Right lobe of liver (tissue), 6 donors: ENCODE data around the gene RSU1. TPM values are rescaled to one million over a fixed set of nuclear protein-coding genes. Genes with fewer than 3 reads are reported as not detected.

Source experiments
- ATAC-seq, 4 donors: fragments of 200-7000 bp; cut with Tn5 transposase; one replicate each; pipeline ENCODE4 v1.9.1; 2020; ENCODE audit warnings: mild to moderate bottlenecking in 4 of 4, moderate library complexity in 4 of 4
- DNase-seq, 3 donors: peaks; one replicate each; pipeline ENCODE4 v3.0.0-alpha.2; 2020
- H3K27ac ChIP-seq, 3 donors: fragments of 200-600 bp; one replicate each; pipeline ENCODE4 v1.8.0; 2022
- H3K27me3 ChIP-seq, 2 donors: fragments of 200-600 bp; one replicate each; pipeline ENCODE4 v1.8.0; 2022
- H3K36me3 ChIP-seq, 4 donors: fragments of 200-600 bp; sonication (generic) in 1 of 4; one replicate each; pipeline versions ENCODE4 v1.5.1 to v1.8.0; 2017 to 2022; ENCODE audit warnings: control low read depth in 1 of 4
- H3K4me1 ChIP-seq, 4 donors: fragments of 200-600 bp; sonication (generic) in 1 of 4; one replicate each; pipeline versions ENCODE4 v1.5.1 to v1.8.0; 2017 to 2022; ENCODE audit warnings: control low read depth in 1 of 4
- H3K4me3 ChIP-seq, 3 donors: fragments of 200-600 bp; one replicate each; pipeline ENCODE4 v1.8.0; 2022
- H3K9me3 ChIP-seq, 4 donors: fragments of 200-600 bp; sonication (generic) in 1 of 4; one replicate each; pipeline versions ENCODE4 v1.5.1 to v1.8.0; 2017 to 2022; ENCODE audit warnings: control low read depth in 1 of 4
- POLR2A ChIP-seq: fragments of 450-650 bp; IDR thresholded peaks from one replicate; pipeline ENCODE4 v1.6.1; 2017; ENCODE audit warnings: antibody characterized with exemption, mild to moderate bottlenecking
- WGBS: methylation state at CpG from one replicate; pipeline ENCODE4 v1.1.6; 2018; ENCODE audit warnings: low coverage, low lambda C conversion rate; ENCODE audit not compliant: insufficient coverage; ENCODE audit errors: missing lambda C conversion rate; 5-methylcytosine and 5-hydroxymethylcytosine counted together
- intact Hi-C, 2 donors: fragments of 100-400 bp; cut with DNase I; formaldehyde crosslinking; loops; one replicate each; pipeline versions ENCODE4 v1.11.2 to v1.14.1; 2022
- long read RNA-seq: library from polyadenylated mRNA; unstranded; transcript quantifications from one replicate; pipeline ENCODE4 v2.0.0, GENCODE V29; 2019
- total RNA-seq, 6 experiments: library from RNA; depleted of rRNA in 2 of 6; stranded (reverse); fragments of >200 nt in 2 of 6; fragmentation: NEBNext Ultra II Directional in 3 of 6; extraction: Animal tissue kit (Norgen Biotek cat#: 25700) in 3 of 6; gene quantifications; one replicate each; pipeline versions ENCODE4 v1.1.0 to v1.2.4, GENCODE V29; 2016 to 2023
- TF ChIP-seq, protein P1 (sequence below), 4 donors: fragments of 200-600 bp in 3 of 4; fragments of 450-650 bp in 1 of 4; IDR thresholded peaks; one replicate each; pipeline versions ENCODE4 v1.5.1 to v1.8.0; 2016 to 2022; ENCODE audit warnings: antibody characterized with exemption in 4 of 4, mild to moderate bottlenecking in 2 of 4
- donor health status: DM: no; HTN: yes; CAD: no.
- donor health status: DM: no; HTN: no; CAD: no.
- donor health status: DM: no; HTN: no; CAD: no.
- donor health status: DM: no; HTN: yes; CAD: no.
- donor health status: DM: no; HTN: yes; CAD: no.

Gene RSU1
- total RNA-seq = 10 to 100 TPM; 24.1 to 44.5 (median 28.4) TPM
- long read RNA-seq, transcript RSU1-201 (9 exons, 3,834 nt) = major isoform, 10 of 13 reads
- long read RNA-seq, partial matches to known transcripts = 0 of 13 reads
- long read RNA-seq, other reads (novel, unspliced or antisense) = 1 of 13 reads

GRCh38 chr10:16817125-16818019, at the start of gene RSU1:
RSU1 (minus strand) TSS chr10:16817424; CDS start chr10:16817081, 343 bp downstream.
- H3K4me1 ChIP-seq = peaks cover 0 to 4% (median 0%) of the 10 kb centered on the region in 4 donors
- peak within 1 kb of the TSS; percentile 61 to 86 (median 84) for H3K4me3 ChIP-seq
- H3K9me3 ChIP-seq = no peaks in the 10 kb centered on the region
- peak; percentile 100 for DNase-seq
- no peaks in the 10 kb centered on the region for H3K27me3 ChIP-seq
- H3K36me3 ChIP-seq = no peaks in the 10 kb centered on the region
- TF ChIP-seq, protein P1, sequence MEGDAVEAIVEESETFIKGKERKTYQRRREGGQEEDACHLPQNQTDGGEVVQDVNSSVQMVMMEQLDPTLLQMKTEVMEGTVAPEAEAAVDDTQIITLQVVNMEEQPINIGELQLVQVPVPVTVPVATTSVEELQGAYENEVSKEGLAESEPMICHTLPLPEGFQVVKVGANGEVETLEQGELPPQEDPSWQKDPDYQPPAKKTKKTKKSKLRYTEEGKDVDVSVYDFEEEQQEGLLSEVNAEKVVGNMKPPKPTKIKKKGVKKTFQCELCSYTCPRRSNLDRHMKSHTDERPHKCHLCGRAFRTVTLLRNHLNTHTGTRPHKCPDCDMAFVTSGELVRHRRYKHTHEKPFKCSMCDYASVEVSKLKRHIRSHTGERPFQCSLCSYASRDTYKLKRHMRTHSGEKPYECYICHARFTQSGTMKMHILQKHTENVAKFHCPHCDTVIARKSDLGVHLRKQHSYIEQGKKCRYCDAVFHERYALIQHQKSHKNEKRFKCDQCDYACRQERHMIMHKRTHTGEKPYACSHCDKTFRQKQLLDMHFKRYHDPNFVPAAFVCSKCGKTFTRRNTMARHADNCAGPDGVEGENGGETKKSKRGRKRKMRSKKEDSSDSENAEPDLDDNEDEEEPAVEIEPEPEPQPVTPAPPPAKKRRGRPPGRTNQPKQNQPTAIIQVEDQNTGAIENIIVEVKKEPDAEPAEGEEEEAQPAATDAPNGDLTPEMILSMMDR (IDR thresholded peaks at IDR 0.05) = no peak
- TF ChIP-seq POLR2A = peak; percentile 87
- 1% methylated on average over 25 of the region's 65 CpGs for WGBS
- H3K27ac ChIP-seq = peak within 1 kb of the TSS; percentile 82 to 93 (median 84)
- intact Hi-C loops = no loop called here
- ATAC-seq = peak; percentile 97 to 99 (median 98)

DNA sequence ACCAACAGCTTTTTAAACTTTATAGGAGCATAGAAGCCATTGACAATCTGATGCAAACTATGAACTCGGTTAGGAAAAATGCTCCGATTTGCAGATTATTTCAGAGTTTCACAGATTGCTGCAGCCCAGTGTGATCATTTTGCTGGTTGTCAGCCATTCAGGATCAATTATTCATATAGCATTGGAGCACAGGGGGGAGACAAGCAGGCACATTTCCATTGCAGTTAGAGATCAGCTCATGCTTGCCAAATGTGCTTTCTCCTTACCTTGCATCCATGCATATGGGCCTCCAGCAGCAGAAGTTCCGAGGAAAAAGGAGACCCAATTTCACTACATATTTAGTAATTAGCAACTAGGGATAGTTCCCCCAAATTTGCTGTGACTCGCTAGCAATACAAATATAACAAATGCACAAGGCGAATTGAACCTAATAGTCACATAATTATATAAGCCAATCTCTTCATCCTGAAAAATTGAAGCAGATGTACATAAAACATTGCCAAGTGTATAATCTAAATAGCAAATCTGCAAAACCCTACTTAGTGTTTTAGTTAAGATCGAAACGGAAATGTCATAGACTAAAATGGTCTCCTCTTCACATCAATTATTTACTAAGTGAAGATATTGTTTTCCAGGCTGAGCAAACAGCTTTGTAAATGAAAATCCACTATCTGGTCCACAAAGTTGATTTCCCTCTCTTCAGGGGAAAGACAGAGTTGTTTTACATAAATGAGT, 49.5 kb upstream of the RSU1 start:
- no peak for DNase-seq
- no peaks in the 10 kb centered on the region for H3K36me3 ChIP-seq
- no peaks in the 10 kb centered on the region for H3K4me1 ChIP-seq
- intact Hi-C loops = no loop called here
- no peak overlapping the region for H3K4me3 ChIP-seq
- no peak overlapping the region for H3K27ac ChIP-seq
- ATAC-seq = no peak
- H3K9me3 ChIP-seq = no peaks in the 10 kb centered on the region
- WGBS = 75% methylated on average over 7 of the region's 7 CpGs
- H3K27me3 ChIP-seq = no peaks in the 10 kb centered on the region
- TF ChIP-seq, protein P1 (IDR thresholded peaks at IDR 0.05) = no peak
- no peak for TF ChIP-seq POLR2A

DNA sequence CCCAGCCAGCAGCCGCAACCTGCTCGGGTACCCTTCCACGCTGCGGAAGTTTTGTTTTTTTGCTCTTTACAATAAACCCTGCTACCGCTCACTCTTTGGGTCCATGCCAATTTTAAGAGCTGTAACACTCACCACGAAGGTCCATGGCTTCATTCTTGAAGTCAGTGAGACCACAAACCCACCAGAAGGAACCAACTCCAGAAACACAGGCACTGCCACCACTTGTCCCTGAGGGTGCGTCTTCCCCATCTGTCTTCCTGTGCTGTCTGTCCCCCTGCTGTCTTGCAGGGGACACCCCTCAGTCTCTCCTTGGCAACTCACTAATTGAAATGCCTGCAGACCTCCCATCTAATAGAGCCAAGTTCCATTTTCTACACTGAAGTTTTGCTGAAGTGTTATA, 48.5 kb upstream of the RSU1 start:
- WGBS = 51% methylated on average over 3 of the region's 7 CpGs
- ATAC-seq = no peak
- intact Hi-C loops = no loop called here

GRCh38 chr10:16863766-16864165, 46.5 kb upstream of the RSU1 start:
- WGBS = 56% methylated on average over 2 of the region's 2 CpGs
- TF ChIP-seq, protein P1 (IDR thresholded peaks at IDR 0.05) = no peak
- no peak for TF ChIP-seq POLR2A
- ATAC-seq (no peak), DNase-seq (no peak)
- Histone ChIP-seq H3K4me3 (no peak overlapping the region), H3K27ac (no peak overlapping the region), H3K36me3 (no peaks in the 10 kb centered on the region), H3K4me1 (no peaks in the 10 kb centered on the region), H3K27me3 (no peaks in the 10 kb centered on the region), H3K9me3 (no peaks in the 10 kb centered on the region)
- intact Hi-C loops = no loop called here

More for the DNA sequence above, 48.5 kb upstream of the RSU1 start:
- TF ChIP-seq, protein P1 (IDR thresholded peaks at IDR 0.05) = no peak
- TF ChIP-seq POLR2A = no peak
- Histone ChIP-seq H3K27me3 (no peaks in the 10 kb centered on the region), H3K36me3 (no peaks in the 10 kb centered on the region), H3K4me1 (no peaks in the 10 kb centered on the region), H3K4me3 (no peak overlapping the region), H3K27ac (no peak overlapping the region), H3K9me3 (no peaks in the 10 kb centered on the region)
- no peak for DNase-seq
